GM18520 (cell line): ENCODE data around the gene IFT57.
"Not testable (repeated sequence)": the region's sequence is repeated elsewhere in the genome, so short reads cannot be mapped to it uniquely, and the experiment has no call there.

ENCODE experiments used
- ATAC-seq: cut with Tn5 transposase; IDR thresholded peaks from one replicate; pipeline ENCODE4 v1.9.1; 2021; ENCODE audit not compliant: unreplicated experiment

Gene IFT57

GRCh38 chr3:108221911-108222852, at the start of gene IFT57:
TSS of gene IFT57 (minus strand) at chr3:108222424. CDS start at chr3:108222322, 102 bp downstream.
- peak; percentile 89 for ATAC-seq

GRCh38 chr3:108271626-108272025, 49.4 kb upstream of the IFT57 start:
- ATAC-seq, result no peak

GRCh38 chr3:108268235-108268634, 46.0 kb upstream of the IFT57 start:
- ATAC-seq, result not testable (repeated sequence)

- not testable (repeated sequence) for ATAC-seq
These were observed 42.5 kb upstream of the IFT57 start for GRCh38 chr3:108264534-108265298.

GRCh38 chr3:108255131-108255530, 32.9 kb upstream of the IFT57 start:
- no peak for ATAC-seq

GRCh38 chr3:108251844-108252243, 29.6 kb upstream of the IFT57 start:
- ATAC-seq, result no peak

- ATAC-seq, result no peak
These were observed 29.0 kb upstream of the IFT57 start for GRCh38 chr3:108251265-108251664.

- ATAC-seq, result no peak
These were observed 28.4 kb upstream of the IFT57 start for GRCh38 chr3:108250626-108251025.

GRCh38 chr3:108243243-108243642, 21.0 kb upstream of the IFT57 start:
- ATAC-seq, result no peak

GRCh38 chr3:108242776-108243175, 20.6 kb upstream of the IFT57 start:
- ATAC-seq, result no peak

- ATAC-seq, result no peak
These were observed 19.5 kb upstream of the IFT57 start for GRCh38 chr3:108241721-108242120.

- ATAC-seq, result no peak
These were observed 18.9 kb upstream of the IFT57 start for GRCh38 chr3:108241146-108241545.

- no peak for ATAC-seq
These were observed 16.9 kb upstream of the IFT57 start for GRCh38 chr3:108239082-108239481.

GRCh38 chr3:108235290-108235689, 13.1 kb upstream of the IFT57 start:
- ATAC-seq, result no peak

- no peak for ATAC-seq
These were observed 12.2 kb upstream of the IFT57 start for GRCh38 chr3:108234387-108234957.

GRCh38 chr3:108228286-108228685, 6.1 kb upstream of the IFT57 start:
- no peak for ATAC-seq

- ATAC-seq, result no peak
These were observed 4.9 kb upstream of the IFT57 start for GRCh38 chr3:108227131-108227530.

- no peak for ATAC-seq
These were observed 3.0 kb upstream of the IFT57 start for GRCh38 chr3:108225221-108225620.

- no peak for ATAC-seq
These were observed 1.7 kb upstream of the IFT57 start for GRCh38 chr3:108223928-108224327.

GRCh38 chr3:108222853-108223565, 785 bp upstream of the IFT57 start:
- no peak for ATAC-seq

- no peak for ATAC-seq
These were observed 831 bp downstream of the IFT57 start for GRCh38 chr3:108221393-108221792.
